HL-60 (cell line): ENCODE measurements around the gene LCA5L.

Experiments
- DNase-seq, 2 experiments: peaks; one replicate each; pipeline ENCODE4 v3.0.0-alpha.2; 2010 to 2020; ENCODE audit warnings: low read depth in 1 of 2, low spot score in 1 of 2
- H3K27ac ChIP-seq: fragments of 250-450 bp; sonication (Bioruptor Pico); replicated peaks from 2 replicates; pipeline ENCODE4 v1.5.1; 2020; ENCODE audit warnings: mild to moderate bottlenecking, moderate library complexity
- H3K27me3 ChIP-seq: fragments of 250-450 bp; sonication (Bioruptor Pico); 2 replicates; pipeline ENCODE4 v1.5.1; 2021; ENCODE audit warnings: mild to moderate bottlenecking, moderate library complexity; ENCODE audit not compliant: insufficient read depth, poor library complexity, severe bottlenecking
- H3K4me3 ChIP-seq: replicated peaks from 2 replicates; pipeline ENCODE4 v1.5.1; 2011; ENCODE audit warnings: mild to moderate bottlenecking, control low read depth, low read length; ENCODE audit not compliant: insufficient read depth
- CTCF ChIP-seq: IDR thresholded peaks from one replicate; pipeline ENCODE4 v1.5.1; 2011; ENCODE audit warnings: low read length, control low read depth, inconsistent platforms; ENCODE audit not compliant: insufficient read depth
- GABPA ChIP-seq: IDR thresholded peaks from 2 replicates; pipeline ENCODE4 v1.6.1; 2012; ENCODE audit warnings: low read depth
- POLR2AphosphoS5 ChIP-seq: IDR thresholded peaks from 2 replicates; pipeline ENCODE4 v1.6.1; 2012; ENCODE audit warnings: low read depth
- REST ChIP-seq: IDR thresholded peaks from 2 replicates; pipeline ENCODE4 v1.6.1; 2012; ENCODE audit warnings: low read depth; ENCODE audit not compliant: insufficient replicate concordance
- SPI1 ChIP-seq: IDR thresholded peaks from 2 replicates; pipeline ENCODE4 v1.6.1; 2012; ENCODE audit warnings: low read depth, mild to moderate bottlenecking, borderline replicate concordance

The LCA5L gene

GRCh38 chr21:39397646-39398385 is 47.8 kb downstream of the LCA5L start:
- TF ChIP-seq CTCF, result no peak
- no peak for TF ChIP-seq REST
- TF ChIP-seq SPI1, result no peak
- peak; percentile 51; the same call in 1 of the 2 replicates for TF ChIP-seq GABPA
- TF ChIP-seq POLR2AphosphoS5, result peak; percentile 61; the same call in 1 of the 2 replicates
- H3K27ac ChIP-seq, result peak overlapping the region; percentile 82

GRCh38 chr21:39392981-39393380 is 52.6 kb downstream of the LCA5L start:
- TF ChIP-seq GABPA, result no peak
- no peak for TF ChIP-seq POLR2AphosphoS5
- TF ChIP-seq SPI1, result no peak
- no peak for DNase-seq
- H3K27ac ChIP-seq, result no peak overlapping the region
- H3K27me3 ChIP-seq, result no peaks in the 10 kb centered on the region
- no peak overlapping the region for H3K4me3 ChIP-seq

More at GRCh38 chr21:39397646-39398385, 47.8 kb downstream of the LCA5L start:
- DNase-seq, result peak; percentile 50 to 64
- Histone ChIP-seq H3K4me3 (no peak overlapping the region), H3K27me3 (no peaks in the 10 kb centered on the region)

- TF ChIP-seq SPI1 (no peak), CTCF (no peak), POLR2AphosphoS5 (no peak), GABPA (no peak), REST (no peak)
- Histone ChIP-seq H3K27ac (no peak overlapping the region), H3K4me3 (no peak overlapping the region), H3K27me3 (no peaks in the 10 kb centered on the region)
- DNase-seq, result no peak
These were observed 55.3 kb downstream of the LCA5L start for GRCh38 chr21:39390212-39390765.

- Histone ChIP-seq H3K27me3 (no peaks in the 10 kb centered on the region), H3K4me3 (peak overlapping the region; percentile 53), H3K27ac (peak overlapping the region; percentile 53; the same call in 1 of the 2 replicates)
- no peak for DNase-seq
- TF ChIP-seq GABPA, result no peak
- TF ChIP-seq REST, result no peak
- no peak for TF ChIP-seq CTCF
- TF ChIP-seq POLR2AphosphoS5, result no peak
- no peak for TF ChIP-seq SPI1
These were observed 56.8 kb downstream of the LCA5L start for GRCh38 chr21:39388811-39389155.
